Activated CD4-positive, alpha-beta T cell treated with anti-CD3 and anti-CD28 coated beads, Interleukin-10, Interleukin-2, amounts not matched to agents 100 ng/mL and 50 ng/mL, durations not matched to agents 16 hours and 8 hours (primary cell): ENCODE measurements around the gene CNN2.

Experiments used
- DNase-seq: peaks from one replicate; pipeline ENCODE4 v3.0.0-alpha.2; 2020

The CNN2 gene

GRCh38 chr19:1068009-1069001 is 41.9 kb downstream of the CNN2 start:
- DNase-seq = peak; percentile 87

- DNase-seq = peak; percentile 92
Observed at GRCh38 chr19:1069009-1069779, 42.8 kb downstream of the CNN2 start.

DNA sequence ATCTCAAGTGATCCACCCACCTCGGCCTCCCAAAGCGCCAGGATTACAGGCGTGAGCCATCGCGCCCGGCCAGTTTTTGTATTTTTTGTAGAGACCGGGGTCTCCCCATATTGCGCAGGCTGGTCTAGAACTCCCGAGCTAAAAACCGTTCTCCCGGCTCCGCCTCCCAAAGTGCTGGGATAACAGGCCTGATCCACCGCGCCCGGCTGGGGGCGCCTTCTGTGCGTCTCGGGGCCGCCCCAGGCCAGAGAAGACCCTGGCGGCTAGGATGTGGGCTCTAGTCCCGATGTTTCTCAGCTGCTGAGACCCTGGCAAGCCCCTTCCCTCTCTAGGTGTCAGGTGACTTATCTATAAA is 44.1 kb downstream of the CNN2 start:
- no peak for DNase-seq

- DNase-seq = no peak
Observed at GRCh38 chr19:1070931-1071791, 44.8 kb downstream of the CNN2 start.

DNA sequence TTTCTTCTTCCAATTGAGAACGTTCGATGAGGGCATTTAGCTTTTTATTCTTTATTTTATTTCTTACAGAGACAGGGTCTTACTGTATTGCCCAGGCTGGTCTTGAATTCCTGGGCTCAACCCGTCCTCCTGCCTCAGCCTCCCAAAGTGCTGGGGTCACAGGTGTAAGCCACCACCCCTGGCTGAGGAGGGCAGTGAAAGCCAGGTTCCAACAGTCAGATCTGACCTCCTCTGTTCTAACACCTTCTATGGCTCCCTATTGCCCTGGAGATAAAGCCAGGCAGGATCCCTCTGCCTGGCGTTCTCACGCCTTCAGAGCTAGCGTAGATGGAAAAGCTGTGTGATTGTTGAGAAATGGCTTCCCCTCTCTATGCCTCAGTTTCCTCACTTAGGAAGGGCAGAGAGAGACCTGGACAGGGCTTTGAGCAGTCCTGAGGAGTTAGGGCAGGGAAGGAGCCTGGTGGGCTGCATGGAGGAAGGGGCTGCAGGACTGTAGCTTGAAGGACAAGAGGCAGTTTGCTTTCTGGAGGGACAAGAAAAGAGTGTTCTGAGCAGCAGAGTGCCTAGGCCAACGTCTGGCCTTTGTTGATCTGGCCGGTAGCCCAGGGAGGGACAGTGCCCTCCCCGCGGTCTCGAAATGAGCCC is 46.1 kb downstream of the CNN2 start:
- DNase-seq = no peak

DNA sequence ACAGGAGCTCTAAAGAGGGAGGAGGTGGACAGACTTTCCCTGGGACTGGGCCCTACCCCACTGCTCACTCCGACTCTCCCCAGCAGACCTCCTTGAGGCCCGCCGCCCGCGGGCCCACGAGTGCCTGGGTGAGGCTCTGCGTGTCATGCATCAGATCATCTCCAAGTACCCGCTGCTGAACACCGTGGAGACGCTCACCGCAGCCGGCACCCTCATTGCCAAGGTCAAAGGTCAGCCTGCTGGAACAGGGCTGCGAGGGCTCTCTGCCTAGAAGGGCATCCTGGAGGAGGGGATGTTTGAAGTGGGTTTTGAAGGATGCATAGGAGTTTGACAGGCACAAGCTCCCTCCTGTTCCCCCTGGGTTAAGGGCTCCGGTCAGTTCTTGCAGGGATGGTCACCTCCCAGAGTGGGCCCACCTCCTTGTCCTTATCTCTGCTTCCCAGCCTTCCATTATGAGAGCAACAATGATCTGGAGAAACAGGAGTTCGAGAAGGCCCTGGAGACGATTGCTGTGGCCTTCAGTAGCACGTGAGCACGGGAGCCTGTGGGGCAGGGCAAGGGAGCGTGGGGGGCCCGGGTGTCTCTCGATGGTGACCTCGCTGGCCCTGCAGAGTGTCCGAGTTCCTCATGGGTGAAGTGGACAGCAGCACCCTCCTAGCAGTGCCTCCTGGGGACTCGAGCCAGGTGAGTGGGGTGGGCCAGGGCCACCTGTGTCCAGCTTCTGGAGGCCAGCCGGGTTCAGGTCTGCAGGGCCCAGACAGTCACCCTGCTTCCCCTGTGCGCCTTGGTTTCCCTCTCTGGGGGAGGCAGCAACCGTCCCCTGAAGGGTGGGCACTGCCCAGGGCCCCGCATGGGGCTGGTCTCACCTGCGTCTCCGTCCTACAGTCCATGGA is 46.9 kb downstream of the CNN2 start:
- no peak for DNase-seq

GRCh38 chr19:1073956-1074517 is 47.6 kb downstream of the CNN2 start:
- DNase-seq = no peak

DNA sequence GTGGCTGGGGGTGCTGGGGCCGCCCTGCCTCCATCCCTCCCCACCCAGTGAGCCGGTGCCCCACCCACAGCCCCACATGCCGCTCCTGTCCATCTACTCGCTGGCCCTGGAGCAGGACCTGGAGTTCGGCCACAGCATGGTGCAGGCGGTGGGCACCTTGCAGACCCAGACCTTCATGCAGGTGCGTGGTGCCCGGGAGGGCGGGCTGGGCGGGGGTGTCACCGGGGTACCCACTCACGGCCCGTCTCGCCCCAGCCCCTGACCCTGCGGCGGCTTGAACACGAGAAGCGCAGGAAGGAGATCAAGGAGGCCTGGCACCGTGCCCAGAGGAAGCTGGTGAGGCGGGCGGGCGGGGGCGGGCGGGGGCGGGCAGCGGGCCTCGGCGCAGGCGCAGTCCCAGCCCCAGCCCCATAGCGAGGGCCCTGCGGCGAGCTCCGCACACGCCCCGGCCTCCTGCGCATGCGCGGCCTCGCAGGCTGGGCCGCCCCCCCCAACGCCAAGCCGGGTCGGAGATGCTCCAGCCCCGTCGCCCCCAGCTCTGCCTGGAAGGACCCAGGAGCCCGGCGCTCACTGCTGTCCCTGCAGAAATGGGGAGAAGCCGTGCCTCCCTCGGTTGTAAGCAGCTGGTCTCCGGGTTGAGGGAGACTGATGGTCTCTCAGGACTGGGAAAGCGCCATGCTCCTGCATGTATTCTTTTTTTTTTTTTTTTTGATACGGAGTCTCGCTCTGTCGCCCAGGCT is 48.3 kb downstream of the CNN2 start:
- DNase-seq = peak; percentile 91

DNA sequence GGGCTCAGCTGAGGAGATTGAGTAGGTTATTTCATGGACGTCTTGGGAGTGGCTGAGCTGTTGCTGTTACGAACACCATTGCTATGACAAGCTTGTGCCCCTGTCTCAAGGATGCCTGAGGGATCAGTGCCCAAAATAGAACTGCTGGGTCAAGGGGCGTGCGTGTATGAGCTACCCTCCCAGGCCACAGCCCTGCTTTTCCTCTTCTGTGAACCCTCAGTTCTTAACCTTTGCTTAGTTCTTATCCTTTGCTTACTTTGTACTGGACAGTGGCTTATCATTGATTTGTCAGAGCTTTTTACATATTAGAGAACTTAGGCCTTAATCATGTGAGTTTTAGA is 49.6 kb downstream of the CNN2 start:
- DNase-seq = no peak

DNA sequence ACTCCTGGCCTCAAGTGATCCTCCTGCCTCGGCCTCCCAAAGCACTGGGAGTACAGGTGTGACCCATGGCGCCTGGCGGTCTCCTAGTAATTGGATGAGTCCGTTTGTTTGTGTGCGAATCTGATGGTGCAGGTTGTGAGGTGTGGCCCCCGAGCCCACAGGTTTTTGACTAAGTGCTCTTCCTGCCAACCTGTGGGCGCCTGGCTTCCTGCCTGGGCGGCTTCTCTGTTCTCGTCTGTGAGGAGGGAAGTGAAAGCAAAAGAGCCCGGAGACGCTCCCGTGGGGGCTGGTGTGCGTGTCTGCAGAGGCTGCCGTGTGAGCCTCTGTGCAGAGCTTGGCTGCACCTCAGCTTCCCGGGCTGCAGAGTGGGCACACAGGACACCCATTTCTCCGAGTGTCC is 50.5 kb downstream of the CNN2 start:
- peak; percentile 96 for DNase-seq

DNA sequence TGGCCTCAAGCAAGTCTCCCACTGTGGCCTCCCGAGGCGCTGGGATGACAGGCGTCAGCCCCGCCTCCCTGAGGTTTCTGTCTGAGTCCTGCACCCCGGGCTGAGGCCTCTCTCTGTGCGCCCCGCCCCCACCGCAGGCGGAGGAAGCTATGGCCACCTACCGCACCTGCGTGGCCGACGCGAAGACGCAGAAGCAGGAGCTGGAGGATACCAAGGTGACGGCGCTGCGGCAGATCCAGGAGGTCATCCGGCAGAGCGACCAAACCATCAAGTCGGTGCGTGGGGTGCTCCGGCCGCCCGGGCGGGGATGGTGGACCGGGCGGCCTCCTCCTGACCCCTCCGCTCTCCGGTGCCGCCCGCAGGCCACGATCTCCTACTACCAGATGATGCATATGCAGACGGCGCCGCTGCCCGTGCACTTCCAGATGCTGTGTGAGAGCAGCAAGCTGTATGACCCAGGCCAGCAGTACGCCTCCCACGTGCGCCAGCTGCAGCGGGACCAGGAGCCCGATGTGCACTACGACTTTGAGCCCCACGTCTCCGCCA is 53.2 kb downstream of the CNN2 start:
- peak; percentile 91 for DNase-seq

- no peak for DNase-seq
Observed at GRCh38 chr19:1080360-1081161, 54.2 kb downstream of the CNN2 start.

DNA sequence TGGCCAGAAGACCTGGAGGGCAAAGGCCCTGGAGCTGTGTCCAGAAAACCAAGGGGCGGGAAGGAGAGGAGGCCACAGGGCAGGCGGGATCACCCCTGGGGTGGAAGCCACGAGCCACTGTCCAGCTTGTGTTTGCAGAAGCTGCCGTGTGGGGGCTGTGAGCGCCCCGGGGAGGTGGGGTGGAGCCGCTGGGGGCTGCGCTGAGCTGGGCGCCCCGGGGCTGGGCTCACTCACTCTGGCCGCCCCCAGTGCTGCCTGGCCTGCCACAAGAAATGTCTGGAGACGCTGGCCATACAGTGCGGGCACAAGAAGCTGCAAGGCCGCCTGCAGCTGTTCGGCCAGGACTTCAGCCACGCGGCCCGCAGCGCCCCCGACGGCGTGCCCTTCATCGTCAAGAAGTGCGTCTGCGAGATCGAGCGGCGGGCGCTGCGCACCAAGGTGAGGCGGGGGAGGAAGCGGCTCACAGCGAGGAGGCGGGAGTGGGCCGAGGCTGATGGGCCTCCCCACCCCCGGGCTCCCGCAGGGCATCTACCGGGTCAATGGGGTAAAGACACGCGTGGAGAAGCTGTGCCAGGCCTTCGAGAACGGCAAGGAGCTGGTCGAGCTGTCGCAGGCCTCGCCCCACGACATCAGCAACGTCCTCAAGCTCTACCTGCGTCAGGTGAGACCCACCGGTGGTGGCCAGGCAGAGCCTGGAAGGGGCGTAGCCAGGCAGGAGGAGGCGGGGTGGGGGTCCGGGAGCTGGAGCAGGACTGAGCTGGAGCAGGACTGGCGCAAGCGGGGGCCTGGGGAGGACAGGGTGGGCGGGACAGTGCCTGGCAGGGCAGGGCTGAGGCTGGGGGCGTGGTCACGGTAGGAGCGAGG is 55.1 kb downstream of the CNN2 start:
- no peak for DNase-seq

DNA sequence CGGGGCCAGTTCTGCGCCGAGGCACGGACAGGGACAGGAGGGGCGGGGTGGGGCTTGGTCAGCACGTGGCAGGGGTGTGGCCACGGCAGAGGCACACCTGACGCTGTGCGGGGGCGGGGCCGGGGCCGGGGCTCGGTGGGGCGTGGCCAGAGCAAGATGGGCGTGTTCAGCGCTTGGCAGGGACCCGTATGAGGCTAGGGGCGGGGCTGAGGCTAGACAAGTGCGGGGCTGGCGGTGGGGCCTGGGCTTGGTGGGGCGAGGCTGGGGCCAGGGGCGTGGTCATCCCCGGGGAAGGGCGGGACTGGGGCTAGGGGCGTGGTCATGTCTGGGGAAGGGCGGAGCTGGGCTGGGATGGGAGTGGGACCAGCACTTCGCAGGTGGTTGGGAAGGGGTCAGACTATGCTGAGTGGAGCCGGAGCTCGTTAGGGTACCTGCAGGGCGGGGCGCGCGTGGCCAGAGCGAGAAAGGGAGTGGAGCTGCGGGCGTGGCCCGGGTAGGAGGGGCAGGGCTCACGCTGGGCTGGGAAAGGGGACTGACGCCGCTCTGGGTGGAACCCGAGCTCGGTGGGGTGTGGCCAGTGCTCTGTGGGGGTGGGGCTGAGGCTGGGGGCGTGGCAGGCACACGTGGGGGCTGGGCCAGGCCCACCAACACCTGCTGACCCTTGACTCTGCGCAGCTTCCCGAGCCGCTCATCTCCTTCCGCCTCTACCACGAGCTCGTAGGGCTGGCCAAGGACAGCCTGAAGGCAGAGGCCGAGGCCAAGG is 55.9 kb downstream of the CNN2 start:
- peak; percentile 86 for DNase-seq

- no peak for DNase-seq
Observed at GRCh38 chr19:1082928-1083816, 56.8 kb downstream of the CNN2 start.
